GM12891 (cell line): ENCODE measurements around the gene ROCK2.
"Not testable (repeated sequence)": the region's sequence is repeated elsewhere in the genome, so short reads cannot be mapped to it uniquely, and the experiment has no call there.

Experiments
- DNase-seq: peaks from one replicate; pipeline ENCODE4 v3.0.0; 2011; ENCODE audit warnings: low spot score; ENCODE audit not compliant: insufficient read length
- FAIRE-seq: peaks from 2 replicates; lab custom pipeline; 2011; peaks lifted over from hg19 to GRCh38; lab: Jason Lieb, UNC
- PAX5 ChIP-seq: IDR thresholded peaks from 2 replicates; pipeline ENCODE4 v1.6.1; 2011; ENCODE audit warnings: low read length, moderate library complexity, mild to moderate bottlenecking; ENCODE audit not compliant: insufficient read depth, severe bottlenecking
- POLR2A ChIP-seq: IDR thresholded peaks from 2 replicates; pipeline ENCODE4 v1.6.1; 2011; ENCODE audit warnings: low read depth, low read length, control low read depth
- POLR2AphosphoS5 ChIP-seq: IDR thresholded peaks from 2 replicates; pipeline ENCODE4 v1.6.1; 2011; ENCODE audit warnings: low read depth, low read length, control low read depth
- POU2F2 ChIP-seq: IDR thresholded peaks from 2 replicates; pipeline ENCODE4 v1.6.1; 2011; ENCODE audit warnings: low read depth, mild to moderate bottlenecking, control low read depth, low read length, moderate library complexity
- SPI1 ChIP-seq: IDR thresholded peaks from 2 replicates; pipeline ENCODE4 v1.6.1; 2011; ENCODE audit warnings: low read depth, low read length, control low read depth
- TAF1 ChIP-seq: IDR thresholded peaks from 2 replicates; pipeline ENCODE4 v1.6.1; 2011; ENCODE audit warnings: low read depth, low read length, control low read depth

The ROCK2 gene

DNA sequence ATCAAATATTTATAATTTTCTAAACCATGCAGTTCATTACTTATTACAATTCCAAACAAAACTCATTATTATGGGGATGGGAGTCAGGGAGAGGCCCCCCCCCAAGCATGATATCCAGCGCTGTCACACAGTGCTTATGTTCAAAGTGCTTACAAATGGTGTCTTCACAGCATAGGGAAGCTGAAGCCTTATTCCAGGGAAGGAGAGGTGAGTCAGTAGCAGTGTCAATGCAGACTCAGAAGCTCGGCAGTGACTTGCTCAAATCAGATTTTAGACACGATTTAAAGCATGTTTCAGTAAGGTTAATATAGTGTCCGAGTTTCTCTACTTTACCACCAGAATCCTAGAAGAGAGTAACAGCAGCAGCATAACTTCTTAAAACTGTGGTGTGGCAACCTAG lies 164.5 kb downstream of the ROCK2 start:
- TF ChIP-seq POLR2AphosphoS5 (no peak), PAX5 (no peak), POU2F2 (no peak), SPI1 (no peak), TAF1 (no peak), POLR2A (no peak)
- FAIRE-seq (no peak), DNase-seq (no peak)

DNA sequence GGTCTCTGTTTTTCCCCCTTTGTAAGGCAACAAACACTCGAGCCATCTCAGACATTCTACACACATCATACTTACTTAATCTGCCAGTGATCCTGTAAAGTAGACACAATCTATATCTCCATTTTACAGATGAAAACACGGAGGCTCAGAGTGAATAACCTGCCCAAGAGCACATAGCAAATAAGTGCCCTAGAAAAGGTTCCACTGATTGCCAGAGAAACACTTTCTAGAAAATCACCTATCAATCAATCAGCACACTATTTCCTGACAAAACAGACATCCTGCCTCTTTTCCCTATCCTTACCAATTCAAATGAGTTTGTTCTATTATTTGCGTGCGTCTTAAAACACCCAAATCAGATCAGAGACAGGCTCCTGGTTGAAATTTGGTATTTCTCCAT lies 165.2 kb downstream of the ROCK2 start:
- TF ChIP-seq POLR2A: no peak
- TF ChIP-seq POLR2AphosphoS5: no peak
- no peak for TF ChIP-seq PAX5
- no peak for TF ChIP-seq POU2F2
- TF ChIP-seq SPI1: no peak
- TF ChIP-seq TAF1: no peak
- FAIRE-seq (no peak), DNase-seq (no peak)

DNA sequence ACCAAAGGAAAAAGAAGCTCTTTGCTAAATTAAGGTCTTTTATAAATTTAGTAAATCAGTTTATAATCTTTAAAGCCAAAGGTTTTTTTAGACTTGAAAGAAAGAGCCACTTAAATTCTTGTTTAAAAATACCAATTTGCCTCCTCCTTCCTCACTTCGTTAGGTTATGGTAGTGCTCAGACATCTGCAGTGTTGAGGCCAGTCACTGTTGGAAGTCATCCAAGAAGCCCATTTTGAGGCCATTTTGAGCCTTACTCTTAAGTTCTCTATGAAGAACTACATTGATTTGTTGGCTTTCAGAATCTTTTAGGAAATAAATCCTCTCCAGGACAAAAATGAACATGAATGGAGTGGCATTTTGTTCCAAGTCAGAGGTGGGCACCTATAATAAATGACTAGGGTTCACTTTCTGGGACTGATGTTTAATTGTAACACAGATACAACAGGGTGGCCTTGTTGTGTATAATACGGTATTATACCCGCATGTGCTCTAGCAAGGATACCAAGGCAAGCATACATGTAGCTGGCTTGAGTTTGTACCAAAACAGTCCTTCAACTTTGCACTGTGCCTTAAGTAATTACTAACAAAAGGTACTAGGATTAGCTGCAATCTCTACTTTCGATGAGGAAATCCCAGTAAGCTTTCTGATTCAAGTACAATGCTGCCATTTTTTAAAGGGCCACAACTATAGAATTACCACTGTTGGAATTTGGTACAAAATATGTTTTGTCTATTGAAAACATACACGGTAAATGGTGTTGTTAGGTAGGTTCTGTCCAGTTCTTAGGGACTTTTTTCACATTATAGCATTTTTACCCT lies 166.4 kb downstream of the ROCK2 start:
- no peak for TF ChIP-seq SPI1
- TF ChIP-seq POU2F2: no peak
- no peak for TF ChIP-seq TAF1
- TF ChIP-seq PAX5: no peak
- TF ChIP-seq POLR2A: no peak
- no peak for TF ChIP-seq POLR2AphosphoS5
- FAIRE-seq (no peak), DNase-seq (no peak)

DNA sequence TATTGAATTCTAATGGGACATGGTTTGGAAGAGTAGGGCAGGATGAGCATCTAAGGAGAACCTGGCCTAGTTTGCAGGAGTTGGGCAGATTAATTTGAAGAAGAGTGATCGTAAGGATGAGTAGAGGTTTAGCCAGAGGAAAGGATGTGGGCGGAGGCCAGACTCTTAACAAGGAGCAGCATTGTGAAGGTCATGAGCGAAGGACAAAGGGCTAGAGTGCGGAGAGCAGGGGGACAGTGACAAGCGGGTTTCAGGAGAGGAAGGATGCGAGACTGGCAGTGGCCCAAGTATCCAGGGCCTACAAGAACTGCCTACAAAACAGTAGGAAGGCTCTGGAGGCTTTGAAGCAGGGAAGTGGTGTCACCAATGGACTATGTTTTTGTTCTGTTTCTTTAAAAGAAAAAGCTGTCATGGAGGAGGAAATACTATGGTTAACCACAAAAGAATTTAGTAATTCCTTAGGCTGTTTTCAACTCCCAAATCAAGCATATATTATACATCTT lies 169.1 kb downstream of the ROCK2 start:
- FAIRE-seq (no peak), DNase-seq (no peak)
- TF ChIP-seq POU2F2: no peak
- no peak for TF ChIP-seq POLR2A
- no peak for TF ChIP-seq SPI1
- no peak for TF ChIP-seq TAF1
- TF ChIP-seq POLR2AphosphoS5: no peak
- TF ChIP-seq PAX5: no peak

DNA sequence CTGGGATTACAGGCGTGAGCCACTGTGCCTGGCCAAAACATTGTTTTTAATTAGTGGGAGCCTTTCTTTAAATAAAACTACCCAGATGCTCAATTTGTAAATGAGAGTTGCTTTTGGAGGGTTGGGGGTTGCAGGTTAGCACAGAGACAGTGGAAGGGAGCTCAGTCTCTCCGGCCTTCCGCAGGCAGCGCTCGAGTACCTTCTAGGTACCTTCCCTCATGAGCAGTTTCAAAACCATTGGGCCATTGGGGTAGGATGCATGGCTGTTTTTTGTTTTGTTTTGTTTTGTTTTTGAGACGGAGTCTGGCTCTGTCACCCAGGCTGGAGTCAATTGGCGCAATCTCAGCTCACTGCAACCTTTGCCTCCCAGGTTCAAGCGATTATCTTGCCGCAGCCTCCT lies 170.2 kb downstream of the ROCK2 start:
- DNase-seq (no peak), FAIRE-seq (no peak)
- no peak for TF ChIP-seq SPI1
- TF ChIP-seq POLR2AphosphoS5: no peak
- no peak for TF ChIP-seq POLR2A
- TF ChIP-seq PAX5: no peak
- TF ChIP-seq POU2F2: no peak
- TF ChIP-seq TAF1: no peak

DNA sequence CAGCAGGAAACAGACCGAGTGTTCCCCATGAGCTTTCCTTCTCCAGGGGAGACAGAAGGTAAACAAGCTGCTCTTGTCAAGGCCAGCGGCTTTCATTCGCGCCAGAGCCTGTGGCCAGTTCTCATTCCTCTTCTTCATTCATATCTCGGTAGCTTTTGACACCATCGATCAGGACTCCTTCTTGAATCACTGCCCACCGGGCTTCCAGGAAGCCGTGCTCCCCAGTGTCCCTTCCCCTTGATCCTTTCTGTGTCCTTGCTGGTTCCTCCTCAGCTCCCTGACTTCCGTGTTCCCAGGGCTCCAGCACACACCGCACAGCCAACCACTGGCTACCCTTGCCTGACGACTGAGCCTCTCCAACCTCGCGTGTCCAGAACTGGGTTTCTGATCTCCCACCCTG lies 175.1 kb downstream of the ROCK2 start:
- TF ChIP-seq SPI1: no peak
- no peak for TF ChIP-seq POLR2AphosphoS5
- TF ChIP-seq POLR2A: no peak
- TF ChIP-seq TAF1: no peak
- no peak for TF ChIP-seq POU2F2
- TF ChIP-seq PAX5: no peak
- DNase-seq (no peak), FAIRE-seq (no peak)

DNA sequence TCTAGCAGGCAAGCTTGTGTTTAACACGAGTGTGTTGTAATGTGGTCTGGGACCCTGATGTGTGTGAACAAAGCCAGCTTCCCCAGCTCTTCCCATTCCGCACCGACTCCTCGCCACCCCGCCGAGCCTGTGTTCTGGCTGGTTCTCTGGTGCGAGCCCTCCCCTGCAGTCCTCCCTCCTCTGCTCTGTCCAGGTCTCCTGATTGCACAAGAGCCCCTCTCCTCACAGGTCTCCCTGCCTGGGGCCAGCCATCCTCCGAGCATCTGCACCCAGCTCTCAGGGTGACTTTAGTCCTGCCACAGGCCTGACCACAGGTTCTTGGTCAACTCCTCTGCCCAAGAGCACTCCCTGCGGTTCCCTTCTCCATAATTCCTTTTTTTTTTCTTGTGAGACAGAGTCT lies 175.9 kb downstream of the ROCK2 start:
- no peak for DNase-seq
- no peak for TF ChIP-seq PAX5
- no peak for TF ChIP-seq POLR2A
- no peak for TF ChIP-seq POLR2AphosphoS5
- TF ChIP-seq SPI1: no peak
- no peak for TF ChIP-seq TAF1
- no peak for TF ChIP-seq POU2F2
- FAIRE-seq: no peak

DNA sequence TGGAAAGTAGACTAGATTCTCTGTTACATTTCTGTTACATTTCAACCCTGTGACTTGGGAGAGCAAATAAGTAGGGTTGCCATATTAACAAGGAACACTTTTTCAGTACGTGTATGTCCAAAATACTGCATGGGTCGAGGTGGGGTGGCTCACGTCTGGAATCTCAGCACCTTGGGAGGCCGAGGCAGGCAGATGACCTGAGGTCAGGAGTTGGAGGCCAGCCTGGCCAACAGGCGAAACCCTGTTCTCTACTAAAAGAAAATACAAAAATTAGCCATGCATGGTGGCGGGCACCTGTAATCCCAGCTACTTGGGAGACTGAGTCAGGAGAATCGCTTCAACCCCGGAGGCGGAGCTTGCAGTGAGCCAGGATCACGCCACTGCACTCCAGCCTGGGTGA lies 178.0 kb downstream of the ROCK2 start:
- TF ChIP-seq TAF1 (no peak), SPI1 (no peak), PAX5 (no peak), POLR2AphosphoS5 (no peak), POU2F2 (no peak), POLR2A (no peak)
- FAIRE-seq (no peak), DNase-seq (no peak)

DNA sequence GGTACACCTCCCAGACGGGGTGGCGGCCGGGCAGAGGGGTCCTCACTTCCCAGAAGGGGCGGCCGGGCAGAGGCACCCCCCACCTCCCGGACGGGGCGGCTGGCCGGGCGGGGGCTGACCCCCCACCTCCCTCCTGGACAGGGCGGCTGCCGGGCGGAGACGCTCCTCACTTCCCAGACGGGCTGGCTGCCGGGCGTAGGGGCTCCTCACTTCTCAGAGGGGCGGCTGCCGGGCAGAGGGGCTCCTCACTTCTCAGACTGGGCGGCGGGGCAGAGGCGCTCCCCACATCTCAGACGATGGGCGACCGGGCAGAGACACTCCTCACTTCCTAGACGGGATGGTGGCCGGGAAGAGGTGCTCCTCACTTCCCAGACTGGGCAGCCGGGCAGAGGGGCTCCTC lies 179.4 kb downstream of the ROCK2 start:
- not testable (repeated sequence) for DNase-seq, FAIRE-seq
